Tibial artery (tissue), 4 donors: ENCODE results near the gene ITGB1BP1.

Experiments
- DNase-seq, 2 donors: peaks; one replicate each; pipeline ENCODE4 v3.0.0-alpha.2; 2019
- H3K27ac ChIP-seq, 2 donors: fragments of 200-600 bp; sonication (generic) in 1 of 2; 1 replicate in 1 of 2; 2 replicates in 1 of 2; pipeline ENCODE4 v1.5.1; 2018 to 2019; ENCODE audit warnings: mild to moderate bottlenecking in 1 of 2
- H3K27me3 ChIP-seq, 2 donors: fragments of 200-600 bp; sonication (generic) in 1 of 2; one replicate each; pipeline versions ENCODE4 v1.5.1 to v1.6.0; 2016 to 2019
- H3K36me3 ChIP-seq, 3 donors: fragments of 200-600 bp; sonication (generic) in 2 of 3; one replicate each; pipeline ENCODE4 v1.5.1; 2016 to 2019; ENCODE audit warnings: mild to moderate bottlenecking in 2 of 3
- H3K4me1 ChIP-seq, 4 donors: fragments of 200-600 bp; sonication (generic) in 2 of 4; 1 replicate in 3 of 4; 2 replicates in 1 of 4; pipeline ENCODE4 v1.5.1; 2016 to 2019
- H3K4me3 ChIP-seq, 2 donors: fragments of 200-600 bp; sonication (generic) in 1 of 2; 1 replicate in 1 of 2; 2 replicates in 1 of 2; pipeline ENCODE4 v1.5.1; 2018 to 2019; ENCODE audit warnings: mild to moderate bottlenecking in 2 of 2
- H3K9me3 ChIP-seq, 3 donors: fragments of 200-600 bp; sonication (generic) in 1 of 3; one replicate each; pipeline ENCODE4 v1.5.1; 2016 to 2019
- CTCF ChIP-seq, 2 experiments: fragments of 200-600 bp in 1 of 2; fragments of 450-650 bp in 1 of 2; IDR thresholded peaks; one replicate each; pipeline ENCODE4 v1.5.1; 2017 to 2019; ENCODE audit warnings: antibody characterized with exemption in 2 of 2, mild to moderate bottlenecking in 1 of 2, moderate library complexity in 1 of 2
- intact Hi-C: fragments of 100-400 bp; cut with DNase I; formaldehyde crosslinking; loops from one replicate; pipeline ENCODE4 v1.15.0; 2023; ENCODE audit warnings: low total_unique reads

ITGB1BP1 gene

GRCh38 chr2:9388950-9389911, 34.1 kb downstream of the ITGB1BP1 start:
- no peak overlapping the region for H3K27ac ChIP-seq
- H3K36me3 ChIP-seq = peaks cover 27 to 83% (median 71%) of the 10 kb centered on the region in 3 donors

GRCh38 chr2:9388199-9388681, 35.1 kb downstream of the ITGB1BP1 start:
- peaks cover 31 to 83% (median 71%) of the 10 kb centered on the region in 3 donors for H3K36me3 ChIP-seq
- intact Hi-C loops = no loop called here
- no peak overlapping the region for H3K4me3 ChIP-seq
- no peaks in the 10 kb centered on the region for H3K9me3 ChIP-seq
- DNase-seq = peak in 1 of 2 donors; percentile 51
- no peaks in the 10 kb centered on the region for H3K4me1 ChIP-seq
- TF ChIP-seq CTCF (IDR thresholded peaks at IDR 0.05) = no peak
- no peaks in the 10 kb centered on the region for H3K27me3 ChIP-seq
- no peak overlapping the region for H3K27ac ChIP-seq

More at GRCh38 chr2:9388950-9389911, 34.1 kb downstream of the ITGB1BP1 start:
- Histone ChIP-seq H3K4me1 (no peaks in the 10 kb centered on the region), H3K27me3 (no peaks in the 10 kb centered on the region), H3K4me3 (no peak overlapping the region), H3K9me3 (no peaks in the 10 kb centered on the region)
- TF ChIP-seq CTCF (IDR thresholded peaks at IDR 0.05) = no peak
- DNase-seq = peak in 1 of 2 donors; percentile 62
- intact Hi-C loops = no loop called here

- Histone ChIP-seq H3K36me3 (peaks cover 28 to 93% (median 79%) of the 10 kb centered on the region in 3 donors), H3K27me3 (no peaks in the 10 kb centered on the region), H3K9me3 (no peaks in the 10 kb centered on the region), H3K27ac (no peak overlapping the region), H3K4me3 (no peak overlapping the region), H3K4me1 (peaks cover 0 to 8% (median 1%) of the 10 kb centered on the region in 4 donors)
- DNase-seq = peak in 1 of 2 donors; percentile 39
- TF ChIP-seq CTCF (IDR thresholded peaks at IDR 0.05) = no peak
- intact Hi-C loops = no loop called here
These were observed 37.5 kb downstream of the ITGB1BP1 start for GRCh38 chr2:9385841-9386240.

GRCh38 chr2:9384521-9384920, 38.8 kb downstream of the ITGB1BP1 start:
- H3K27ac ChIP-seq = no peak overlapping the region

More at GRCh38 chr2:9384521-9384920, 38.8 kb downstream of the ITGB1BP1 start:
- TF ChIP-seq CTCF (IDR thresholded peaks at IDR 0.05) = no peak
- Histone ChIP-seq H3K9me3 (no peaks in the 10 kb centered on the region), H3K4me3 (no peak overlapping the region), H3K27me3 (no peaks in the 10 kb centered on the region), H3K36me3 (peaks cover 21 to 85% (median 71%) of the 10 kb centered on the region in 3 donors), H3K4me1 (peaks cover 0 to 15% (median 2%) of the 10 kb centered on the region in 4 donors)
- intact Hi-C loops = no loop called here
- peak in 1 of 2 donors; percentile 60 for DNase-seq
